Measurements from ENCODE around the gene B4GALNT4.

GRCh38 chr11:396948-397548 lies 27.7 kb downstream of the B4GALNT4 start:
- TF ChIP-seq, protein P1, sequence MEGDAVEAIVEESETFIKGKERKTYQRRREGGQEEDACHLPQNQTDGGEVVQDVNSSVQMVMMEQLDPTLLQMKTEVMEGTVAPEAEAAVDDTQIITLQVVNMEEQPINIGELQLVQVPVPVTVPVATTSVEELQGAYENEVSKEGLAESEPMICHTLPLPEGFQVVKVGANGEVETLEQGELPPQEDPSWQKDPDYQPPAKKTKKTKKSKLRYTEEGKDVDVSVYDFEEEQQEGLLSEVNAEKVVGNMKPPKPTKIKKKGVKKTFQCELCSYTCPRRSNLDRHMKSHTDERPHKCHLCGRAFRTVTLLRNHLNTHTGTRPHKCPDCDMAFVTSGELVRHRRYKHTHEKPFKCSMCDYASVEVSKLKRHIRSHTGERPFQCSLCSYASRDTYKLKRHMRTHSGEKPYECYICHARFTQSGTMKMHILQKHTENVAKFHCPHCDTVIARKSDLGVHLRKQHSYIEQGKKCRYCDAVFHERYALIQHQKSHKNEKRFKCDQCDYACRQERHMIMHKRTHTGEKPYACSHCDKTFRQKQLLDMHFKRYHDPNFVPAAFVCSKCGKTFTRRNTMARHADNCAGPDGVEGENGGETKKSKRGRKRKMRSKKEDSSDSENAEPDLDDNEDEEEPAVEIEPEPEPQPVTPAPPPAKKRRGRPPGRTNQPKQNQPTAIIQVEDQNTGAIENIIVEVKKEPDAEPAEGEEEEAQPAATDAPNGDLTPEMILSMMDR (conservative IDR thresholded peaks at IDR 0.05): no peak
- no peak for TF ChIP-seq EZH2 (IDR thresholded peaks at IDR 0.05; ENCODE audit: low read depth)
